ENCODE results near the gene TMEM144.

TMEM144 gene

GRCh38 chr4:158176776-158177175 is 33.5 kb upstream of the TMEM144 start:
- TF ChIP-seq CTCF (conservative IDR thresholded peaks at IDR 0.05) (no peak), ZFX (IDR thresholded peaks at IDR 0.05) (no peak)
- H3K27ac ChIP-seq = no peak overlapping the region

GRCh38 chr4:158179465-158179864 is 30.8 kb upstream of the TMEM144 start:
- H3K27ac ChIP-seq = no peak overlapping the region
- TF ChIP-seq CTCF (conservative IDR thresholded peaks at IDR 0.05) = no peak
- no peak for TF ChIP-seq ZFX (IDR thresholded peaks at IDR 0.05)

- TF ChIP-seq ZFX (IDR thresholded peaks at IDR 0.05) = no peak
- H3K27ac ChIP-seq = no peak overlapping the region
Measured at GRCh38 chr4:158181906-158182305, 28.4 kb upstream of the TMEM144 start.

- TF ChIP-seq CTCF (conservative IDR thresholded peaks at IDR 0.05) (no peak), ZFX (IDR thresholded peaks at IDR 0.05) (no peak)
- no peak overlapping the region for H3K27ac ChIP-seq
Measured at GRCh38 chr4:158182736-158183135, 27.6 kb upstream of the TMEM144 start.

GRCh38 chr4:158186815-158187214 is 23.5 kb upstream of the TMEM144 start:
- no peak overlapping the region for H3K27ac ChIP-seq
- TF ChIP-seq ZFX (IDR thresholded peaks at IDR 0.05) (no peak), CTCF (conservative IDR thresholded peaks at IDR 0.05) (peak; percentile 6; the same call in 1 of the 2 replicates)

- no peak for TF ChIP-seq ZFX (IDR thresholded peaks at IDR 0.05)
- TF ChIP-seq CTCF (conservative IDR thresholded peaks at IDR 0.05) = no peak
- no peak overlapping the region for H3K27ac ChIP-seq
Measured at GRCh38 chr4:158189422-158189821, 20.9 kb upstream of the TMEM144 start.

GRCh38 chr4:158190718-158191117 is 19.6 kb upstream of the TMEM144 start:
- TF ChIP-seq ZFX (IDR thresholded peaks at IDR 0.05) = no peak
- TF ChIP-seq CTCF (conservative IDR thresholded peaks at IDR 0.05) = no peak
- no peak overlapping the region for H3K27ac ChIP-seq

- H3K27ac ChIP-seq = no peak overlapping the region
- TF ChIP-seq ZFX (IDR thresholded peaks at IDR 0.05) = no peak
- TF ChIP-seq CTCF (conservative IDR thresholded peaks at IDR 0.05) = no peak
Measured at GRCh38 chr4:158192439-158193158, 17.7 kb upstream of the TMEM144 start.
